ENCODE measurements around the gene ITPKB. TPM values are rescaled to one million over a fixed set of nuclear protein-coding genes. Genes with fewer than 3 reads are reported as not detected.

ITPKB gene
- total RNA-seq, 1 donor from 2014 or later, result 9.8 TPM

DNA sequence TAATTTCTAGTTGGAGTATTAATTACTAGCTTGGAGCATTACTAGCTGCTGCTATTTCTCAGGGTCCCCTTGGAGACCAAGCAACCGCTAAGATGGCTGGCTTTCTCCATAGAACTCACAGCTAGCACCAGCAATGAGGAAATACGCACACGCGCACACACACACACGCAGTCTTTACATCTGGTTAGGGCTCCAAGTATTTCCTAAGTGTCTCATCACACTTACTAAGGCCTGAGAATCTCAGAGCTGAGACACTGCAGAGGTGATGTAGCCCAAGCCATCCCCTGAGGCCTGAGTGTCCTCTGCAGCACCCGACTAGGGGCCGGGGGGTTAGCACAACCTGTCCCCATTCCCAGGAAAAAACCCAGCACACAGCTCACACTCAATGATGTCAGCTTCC lies 42.5 kb downstream of the ITPKB start:
- Mint-ChIP-seq H3K36me3 (ENCODE audit: insufficient read depth) (no peaks in the 10 kb centered on the region), H3K27me3 (no peaks in the 10 kb centered on the region), H3K4me1 (ENCODE audit: low read depth) (no peaks in the 10 kb centered on the region), H3K27ac (no peak overlapping the region), H3K4me3 (ENCODE audit: low read depth) (no peak overlapping the region), H3K9me3 (ENCODE audit: low read depth) (no peaks in the 10 kb centered on the region)
- DNase-seq (ENCODE audit: low spot score, unreplicated experiment), result no peak
- no peak for TF ChIP-seq CTCF (IDR thresholded peaks at IDR 0.05; ENCODE audit: unreplicated experiment)

DNA sequence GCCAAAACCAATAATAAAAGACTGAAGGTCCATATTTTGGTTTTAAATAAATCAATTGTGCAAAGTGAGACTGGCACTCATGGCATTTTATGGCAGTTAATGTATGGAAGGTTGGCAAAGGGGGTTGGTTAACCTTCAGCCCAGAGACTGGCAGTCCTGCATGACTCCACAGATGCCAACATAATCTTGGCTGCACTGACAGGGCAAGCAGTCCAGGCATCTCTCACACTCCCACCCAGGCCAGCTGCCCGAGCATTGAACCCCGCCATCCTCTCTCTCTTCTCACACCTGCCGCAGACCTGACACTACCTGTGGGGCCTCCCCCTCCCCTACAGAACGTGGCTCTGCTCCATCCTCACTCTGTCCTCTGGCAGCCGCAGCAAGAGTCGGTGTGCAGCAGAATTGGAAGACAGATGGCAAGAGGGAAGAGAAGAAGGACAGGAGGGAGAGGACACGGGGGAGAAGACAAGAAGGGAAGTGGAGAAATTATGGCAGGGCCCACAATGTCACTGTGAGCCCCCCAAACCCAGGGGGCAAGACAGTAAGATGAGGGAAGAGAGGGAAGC lies 43.7 kb downstream of the ITPKB start:
- Mint-ChIP-seq H3K4me3 (ENCODE audit: low read depth) (no peak overlapping the region), H3K36me3 (ENCODE audit: insufficient read depth) (no peaks in the 10 kb centered on the region), H3K9me3 (ENCODE audit: low read depth) (no peaks in the 10 kb centered on the region), H3K27ac (no peak overlapping the region), H3K4me1 (ENCODE audit: low read depth) (no peaks in the 10 kb centered on the region), H3K27me3 (no peaks in the 10 kb centered on the region)
- no peak for DNase-seq (ENCODE audit: low spot score, unreplicated experiment)
- TF ChIP-seq CTCF (IDR thresholded peaks at IDR 0.05; ENCODE audit: unreplicated experiment), result no peak

DNA sequence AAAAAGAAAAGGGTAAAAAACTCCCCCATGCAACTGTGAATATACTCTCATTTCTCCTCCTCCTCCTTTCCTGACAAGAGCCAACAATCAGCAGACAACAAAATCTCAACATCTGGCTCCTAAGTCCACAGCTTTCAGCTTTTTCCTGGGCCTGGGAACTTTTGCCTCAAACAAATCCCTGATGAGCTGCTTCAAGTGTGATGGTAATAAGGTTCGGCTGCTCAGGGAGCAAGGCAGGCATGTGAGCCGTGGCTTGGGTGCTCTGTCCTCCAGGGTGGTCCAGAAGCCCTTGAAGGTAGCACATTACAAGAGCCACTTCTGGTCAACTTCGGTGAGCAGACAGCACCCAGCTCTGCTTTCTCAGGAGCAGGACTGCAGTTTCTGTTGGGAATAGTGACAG lies 46.3 kb downstream of the ITPKB start:
- H3K27me3 Mint-ChIP-seq, result peaks cover 2% of the 10 kb centered on the region
- no peaks in the 10 kb centered on the region for H3K36me3 Mint-ChIP-seq (ENCODE audit: insufficient read depth)
- H3K9me3 Mint-ChIP-seq (ENCODE audit: low read depth), result no peaks in the 10 kb centered on the region
- H3K27ac Mint-ChIP-seq, result no peak overlapping the region
- no peak for TF ChIP-seq CTCF (IDR thresholded peaks at IDR 0.05; ENCODE audit: unreplicated experiment)
- H3K4me1 Mint-ChIP-seq (ENCODE audit: low read depth), result no peaks in the 10 kb centered on the region
- no peak overlapping the region for H3K4me3 Mint-ChIP-seq (ENCODE audit: low read depth)
- DNase-seq (ENCODE audit: low spot score, unreplicated experiment), result no peak

DNA sequence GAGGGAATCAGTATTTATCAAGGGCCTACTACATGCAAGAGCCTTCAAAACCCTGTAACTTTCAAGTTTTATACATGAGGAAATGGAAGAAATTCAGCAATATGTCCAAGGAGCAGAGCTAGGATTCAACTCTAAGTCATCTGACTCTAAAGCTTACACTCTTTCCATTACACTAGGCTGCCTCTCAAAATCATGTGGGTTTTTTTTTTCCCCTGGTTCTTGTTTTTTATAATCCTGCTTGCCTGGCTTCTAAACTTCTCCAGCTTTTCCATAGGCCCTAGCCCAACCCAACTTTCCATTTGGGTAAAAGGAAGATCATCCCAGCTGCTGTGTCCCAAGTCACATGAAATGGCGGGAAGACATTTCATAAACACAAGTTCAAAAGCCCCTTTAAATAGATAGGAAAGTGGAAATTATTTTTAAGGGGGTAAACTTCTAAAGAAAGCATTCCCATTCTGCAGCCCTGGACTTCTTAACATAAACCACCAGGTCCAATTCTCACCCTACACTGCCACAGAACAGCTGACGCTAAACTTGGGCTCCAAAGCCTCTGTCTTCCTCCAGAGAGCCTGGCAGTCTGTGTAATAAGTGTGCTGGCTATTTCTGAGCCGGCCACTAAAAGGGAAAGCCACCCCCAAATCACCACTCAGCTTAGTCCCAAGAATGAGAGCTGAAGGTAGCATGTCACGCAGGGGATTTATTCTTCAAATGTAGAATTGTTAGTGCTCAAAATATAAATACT lies 46.9 kb downstream of the ITPKB start:
- Mint-ChIP-seq H3K27ac (no peak overlapping the region), H3K4me1 (ENCODE audit: low read depth) (no peaks in the 10 kb centered on the region), H3K27me3 (peaks cover 2% of the 10 kb centered on the region), H3K4me3 (ENCODE audit: low read depth) (no peak overlapping the region), H3K36me3 (ENCODE audit: insufficient read depth) (no peaks in the 10 kb centered on the region), H3K9me3 (ENCODE audit: low read depth) (no peaks in the 10 kb centered on the region)
- no peak for TF ChIP-seq CTCF (IDR thresholded peaks at IDR 0.05; ENCODE audit: unreplicated experiment)
- no peak for DNase-seq (ENCODE audit: low spot score, unreplicated experiment)

- Mint-ChIP-seq H3K27ac (no peak overlapping the region), H3K4me1 (ENCODE audit: low read depth) (no peaks in the 10 kb centered on the region), H3K27me3 (peaks cover 2% of the 10 kb centered on the region), H3K9me3 (ENCODE audit: low read depth) (no peaks in the 10 kb centered on the region), H3K4me3 (ENCODE audit: low read depth) (no peak overlapping the region), H3K36me3 (ENCODE audit: insufficient read depth) (no peaks in the 10 kb centered on the region)
- TF ChIP-seq CTCF (IDR thresholded peaks at IDR 0.05; ENCODE audit: unreplicated experiment), result no peak
- no peak for DNase-seq (ENCODE audit: low spot score, unreplicated experiment)
Measured at GRCh38 chr1:226691247-226691646, 47.8 kb downstream of the ITPKB start.
